ENCODE data around the gene KATNAL2.

Gene KATNAL2

GRCh38 chr18:47118981-47119380, 201.6 kb downstream of the KATNAL2 start:
- no peaks in the 10 kb centered on the region for H3K9me3 ChIP-seq (ENCODE audit: control insufficient read depth, low read length)
- peaks cover 29% of the 10 kb centered on the region for H3K36me3 ChIP-seq (ENCODE audit: control insufficient read depth, insufficient read depth, low read length)
- H3K27ac ChIP-seq (ENCODE audit: low read depth, low read length, severe bottlenecking), result no peak overlapping the region
- no peak overlapping the region for H3K4me3 ChIP-seq (ENCODE audit: extremely low read depth, insufficient read depth, low read length, poor library complexity, severe bottlenecking)
- H3K4me1 ChIP-seq (ENCODE audit: control insufficient read depth, insufficient read depth, low read length, poor library complexity, severe bottlenecking), result no peaks in the 10 kb centered on the region
- 85 to 100% methylated on average over 2 of the region's 2 CpGs for WGBS, 2 experiments (ENCODE audit: insufficient coverage in 2 of 2)

GRCh38 chr18:47120428-47120827, 203.0 kb downstream of the KATNAL2 start:
- WGBS, 2 experiments (ENCODE audit: insufficient coverage in 2 of 2), result no CpG with 5 or more reads among the region's 4 CpGs
- peaks cover 19% of the 10 kb centered on the region for H3K36me3 ChIP-seq (ENCODE audit: control insufficient read depth, insufficient read depth, low read length)

DNA sequence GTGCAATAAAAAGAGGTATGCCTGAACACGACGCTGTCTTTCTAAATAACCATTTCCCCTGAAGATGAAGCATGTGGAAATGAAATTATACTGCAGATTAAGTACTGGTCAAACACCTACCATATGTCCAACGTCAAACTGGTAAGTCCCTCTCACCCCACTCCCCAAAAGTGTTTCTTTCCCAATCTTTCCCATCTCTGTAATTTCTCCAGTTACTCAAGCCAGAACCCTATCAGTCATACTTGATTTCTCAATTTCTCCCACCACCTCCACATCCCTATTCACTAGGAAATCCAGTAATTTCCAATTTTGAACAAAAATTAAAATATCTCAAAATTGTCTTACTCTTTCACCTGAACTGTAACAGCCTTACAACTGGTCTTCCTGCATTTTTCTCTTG, 203.7 kb downstream of the KATNAL2 start:
- Histone ChIP-seq H3K4me3 (ENCODE audit: extremely low read depth, insufficient read depth, low read length, poor library complexity, severe bottlenecking) (no peak overlapping the region), H3K36me3 (ENCODE audit: control insufficient read depth, insufficient read depth, low read length) (peaks cover 19% of the 10 kb centered on the region), H3K9me3 (ENCODE audit: control insufficient read depth, low read length) (no peaks in the 10 kb centered on the region), H3K4me1 (ENCODE audit: control insufficient read depth, insufficient read depth, low read length, poor library complexity, severe bottlenecking) (no peaks in the 10 kb centered on the region), H3K27ac (ENCODE audit: low read depth, low read length, severe bottlenecking) (no peak overlapping the region)
- WGBS, 2 experiments (ENCODE audit: insufficient coverage in 2 of 2), result 100% methylated on average over 1 of the region's 3 CpGs

More at GRCh38 chr18:47120428-47120827, 203.0 kb downstream of the KATNAL2 start:
- no peak overlapping the region for H3K27ac ChIP-seq (ENCODE audit: low read depth, low read length, severe bottlenecking)
- no peaks in the 10 kb centered on the region for H3K4me1 ChIP-seq (ENCODE audit: control insufficient read depth, insufficient read depth, low read length, poor library complexity, severe bottlenecking)
- no peak overlapping the region for H3K4me3 ChIP-seq (ENCODE audit: extremely low read depth, insufficient read depth, low read length, poor library complexity, severe bottlenecking)
- no peaks in the 10 kb centered on the region for H3K9me3 ChIP-seq (ENCODE audit: control insufficient read depth, low read length)

GRCh38 chr18:47141289-47141688, 223.9 kb downstream of the KATNAL2 start:
- Histone ChIP-seq H3K4me3 (ENCODE audit: extremely low read depth, insufficient read depth, low read length, poor library complexity, severe bottlenecking) (no peak overlapping the region), H3K27ac (ENCODE audit: low read depth, low read length, severe bottlenecking) (no peak overlapping the region), H3K4me1 (ENCODE audit: control insufficient read depth, insufficient read depth, low read length, poor library complexity, severe bottlenecking) (no peaks in the 10 kb centered on the region), H3K36me3 (ENCODE audit: control insufficient read depth, insufficient read depth, low read length) (peaks cover 17% of the 10 kb centered on the region), H3K9me3 (ENCODE audit: control insufficient read depth, low read length) (no peaks in the 10 kb centered on the region)

GRCh38 chr18:47143153-47143552, 225.8 kb downstream of the KATNAL2 start:
- no peaks in the 10 kb centered on the region for H3K4me1 ChIP-seq (ENCODE audit: control insufficient read depth, insufficient read depth, low read length, poor library complexity, severe bottlenecking)
- peaks cover 15% of the 10 kb centered on the region for H3K36me3 ChIP-seq (ENCODE audit: control insufficient read depth, insufficient read depth, low read length)
- 80 to 100% methylated on average over 1 to 2 of the region's 5 CpGs for WGBS, 2 experiments (ENCODE audit: insufficient coverage in 2 of 2)
- H3K4me3 ChIP-seq (ENCODE audit: extremely low read depth, insufficient read depth, low read length, poor library complexity, severe bottlenecking), result no peak overlapping the region
- H3K27ac ChIP-seq (ENCODE audit: low read depth, low read length, severe bottlenecking), result no peak overlapping the region
- H3K9me3 ChIP-seq (ENCODE audit: control insufficient read depth, low read length), result no peaks in the 10 kb centered on the region

- Histone ChIP-seq H3K4me1 (ENCODE audit: control insufficient read depth, insufficient read depth, low read length, poor library complexity, severe bottlenecking) (no peaks in the 10 kb centered on the region), H3K36me3 (ENCODE audit: control insufficient read depth, insufficient read depth, low read length) (peaks cover 15% of the 10 kb centered on the region), H3K27ac (ENCODE audit: low read depth, low read length, severe bottlenecking) (no peak overlapping the region), H3K9me3 (ENCODE audit: control insufficient read depth, low read length) (no peaks in the 10 kb centered on the region), H3K4me3 (ENCODE audit: extremely low read depth, insufficient read depth, low read length, poor library complexity, severe bottlenecking) (no peak overlapping the region)
- 94 to 100% methylated on average over 1 to 2 of the region's 4 CpGs for WGBS, 2 experiments (ENCODE audit: insufficient coverage in 2 of 2)
Observed at GRCh38 chr18:47143899-47144485, 226.6 kb downstream of the KATNAL2 start.

- WGBS, 2 experiments (ENCODE audit: insufficient coverage in 2 of 2), result 94% methylated on average over 2 of the region's 3 CpGs; no CpG with 5 or more reads in 1 of the 2 experiments
- peaks cover 10% of the 10 kb centered on the region for H3K36me3 ChIP-seq (ENCODE audit: control insufficient read depth, insufficient read depth, low read length)
Observed at GRCh38 chr18:47146206-47146605, 228.8 kb downstream of the KATNAL2 start.

DNA sequence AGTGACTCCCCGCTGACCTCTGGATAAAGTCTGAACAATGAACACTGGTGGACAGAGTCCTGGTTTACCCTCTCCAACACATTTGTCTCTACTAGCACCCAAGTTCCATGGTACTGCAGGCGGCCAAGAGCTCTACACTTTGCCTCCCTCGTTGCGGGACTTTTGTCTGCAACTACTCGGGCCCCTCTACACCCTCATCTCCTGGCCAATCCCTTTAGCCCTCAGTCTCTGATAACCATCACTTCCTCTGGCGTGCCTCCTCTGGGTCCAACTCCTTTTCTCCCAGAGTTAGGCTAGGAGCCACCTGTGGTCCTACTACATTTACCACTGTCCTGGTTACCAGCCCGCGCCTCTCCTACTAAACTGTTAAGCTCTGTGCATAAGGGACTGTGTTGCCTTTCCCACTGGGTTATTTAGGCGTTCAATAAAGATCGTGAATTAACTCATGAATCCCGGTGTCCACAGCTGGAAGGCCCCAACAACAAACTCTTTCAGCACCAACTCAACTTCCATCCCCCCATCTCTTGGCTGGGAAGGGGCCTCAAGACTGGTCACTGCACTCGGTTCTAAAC, 232.1 kb downstream of the KATNAL2 start:
- peak overlapping the region; percentile 89 for H3K27ac ChIP-seq (ENCODE audit: low read depth, low read length, severe bottlenecking)
- H3K9me3 ChIP-seq (ENCODE audit: control insufficient read depth, low read length), result no peaks in the 10 kb centered on the region
- peaks cover 21% of the 10 kb centered on the region for H3K36me3 ChIP-seq (ENCODE audit: control insufficient read depth, insufficient read depth, low read length)
- H3K4me1 ChIP-seq (ENCODE audit: control insufficient read depth, insufficient read depth, low read length, poor library complexity, severe bottlenecking), result peaks cover 11% of the 10 kb centered on the region
- peak overlapping the region; percentile 68 for H3K4me3 ChIP-seq (ENCODE audit: extremely low read depth, insufficient read depth, low read length, poor library complexity, severe bottlenecking)
- WGBS, 2 experiments (ENCODE audit: insufficient coverage in 2 of 2), result 22 to 30% methylated on average over 9 to 11 of the region's 12 CpGs

More at GRCh38 chr18:47146206-47146605, 228.8 kb downstream of the KATNAL2 start:
- H3K4me1 ChIP-seq (ENCODE audit: control insufficient read depth, insufficient read depth, low read length, poor library complexity, severe bottlenecking), result peaks cover 4% of the 10 kb centered on the region
- H3K4me3 ChIP-seq (ENCODE audit: extremely low read depth, insufficient read depth, low read length, poor library complexity, severe bottlenecking), result no peak overlapping the region
- no peak overlapping the region for H3K27ac ChIP-seq (ENCODE audit: low read depth, low read length, severe bottlenecking)
- H3K9me3 ChIP-seq (ENCODE audit: control insufficient read depth, low read length), result no peaks in the 10 kb centered on the region

DNA sequence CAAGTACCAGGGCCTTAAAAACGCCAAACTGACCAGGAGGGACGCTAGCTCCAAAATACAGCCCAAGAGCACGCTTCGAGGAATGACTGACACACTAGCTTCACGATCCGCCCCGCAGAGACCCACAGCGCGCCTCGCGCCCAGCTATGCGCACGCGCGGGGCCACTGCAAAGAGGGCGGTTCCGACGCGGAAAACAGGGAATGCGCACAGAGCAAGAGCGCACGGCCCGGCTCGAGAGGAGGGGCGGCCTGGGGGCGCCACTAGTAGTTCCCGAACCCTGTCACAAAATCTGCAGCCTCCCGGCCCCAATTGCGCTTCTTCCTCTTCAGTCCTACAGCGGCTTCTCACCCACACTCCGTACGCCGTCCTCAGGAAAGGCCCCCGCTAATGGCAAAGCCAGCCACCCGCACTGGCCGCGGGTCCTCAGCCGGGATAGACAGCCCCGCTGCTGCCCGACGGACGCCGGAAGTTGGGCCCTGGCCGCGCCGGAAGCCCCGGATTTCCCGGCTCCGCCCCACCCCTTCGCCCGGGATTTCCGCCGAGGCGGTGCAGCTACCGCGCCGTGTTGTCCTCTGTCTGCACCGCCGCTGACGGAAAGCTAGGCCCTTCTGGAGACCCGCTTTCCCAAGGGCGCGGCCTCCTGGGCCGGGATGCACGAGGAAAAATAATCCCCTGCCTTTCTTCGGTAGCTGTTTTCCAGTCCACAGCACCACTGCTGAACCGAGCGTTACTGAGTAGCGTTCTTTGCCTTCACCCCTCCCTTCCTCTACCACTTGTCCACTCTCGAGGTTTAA, 232.8 kb downstream of the KATNAL2 start, which contains the start of gene HDHD2:
Gene HDHD2 (minus strand): TSS at position 472 of the 795 bp plus-strand sequence. CDS start 14,061 bp downstream, outside the sequence.
- WGBS, 2 experiments (ENCODE audit: insufficient coverage in 2 of 2), result 0 to 1% methylated on average over 67 to 68 of the region's 70 CpGs
- Histone ChIP-seq H3K27ac (ENCODE audit: low read depth, low read length, severe bottlenecking) (peak within 1 kb of the TSS; percentile 89), H3K9me3 (ENCODE audit: control insufficient read depth, low read length) (no peaks in the 10 kb centered on the region), H3K36me3 (ENCODE audit: control insufficient read depth, insufficient read depth, low read length) (peaks cover 26% of the 10 kb centered on the region), H3K4me3 (ENCODE audit: extremely low read depth, insufficient read depth, low read length, poor library complexity, severe bottlenecking) (peak within 1 kb of the TSS; percentile 68), H3K4me1 (ENCODE audit: control insufficient read depth, insufficient read depth, low read length, poor library complexity, severe bottlenecking) (peaks cover 11% of the 10 kb centered on the region)

GRCh38 chr18:47150824-47151366, 233.5 kb downstream of the KATNAL2 start:
- H3K4me1 ChIP-seq (ENCODE audit: control insufficient read depth, insufficient read depth, low read length, poor library complexity, severe bottlenecking), result peaks cover 11% of the 10 kb centered on the region
- WGBS, 2 experiments (ENCODE audit: insufficient coverage in 2 of 2), result 15 to 25% methylated on average over 8 to 10 of the region's 13 CpGs
- peaks cover 27% of the 10 kb centered on the region for H3K36me3 ChIP-seq (ENCODE audit: control insufficient read depth, insufficient read depth, low read length)
- H3K4me3 ChIP-seq (ENCODE audit: extremely low read depth, insufficient read depth, low read length, poor library complexity, severe bottlenecking), result peak overlapping the region; percentile 68
- H3K9me3 ChIP-seq (ENCODE audit: control insufficient read depth, low read length), result no peaks in the 10 kb centered on the region
- peak overlapping the region; percentile 89 for H3K27ac ChIP-seq (ENCODE audit: low read depth, low read length, severe bottlenecking)
